HAP-1 (cell line): ENCODE results near the gene PSEN1.

ENCODE experiments used
- DNase-seq, 2 experiments: peaks; one replicate each; pipeline ENCODE4 v3.0.0-alpha.2; 2016 to 2020; ENCODE audit warnings: low spot score in 2 of 2
- H3K27me3 ChIP-seq: fragments of 250-450 bp; sonication (Bioruptor Pico); 2 replicates; pipeline ENCODE4 v1.5.1; 2020; ENCODE audit warnings: low read depth, mild to moderate bottlenecking, moderate library complexity
- H3K36me3 ChIP-seq: fragments of 250-450 bp; sonication (Bioruptor Pico); replicated peaks from 2 replicates; pipeline ENCODE4 v1.5.1; 2020; ENCODE audit warnings: mild to moderate bottlenecking
- H3K4me1 ChIP-seq: fragments of 250-450 bp; sonication (Bioruptor Pico); 2 replicates; pipeline ENCODE4 v1.5.1; 2020; ENCODE audit warnings: mild to moderate bottlenecking
- H3K4me3 ChIP-seq: fragments of 250-450 bp; sonication (Bioruptor Pico); 2 replicates; pipeline ENCODE4 v1.5.1; 2020; ENCODE audit warnings: mild to moderate bottlenecking, moderate library complexity
- H3K9me3 ChIP-seq: fragments of 250-450 bp; sonication (Bioruptor Pico); 2 replicates; pipeline ENCODE4 v1.5.1; 2020; ENCODE audit warnings: mild to moderate bottlenecking, moderate library complexity
- in situ Hi-C: fragments of 300-500 bp; cut with MboI; formaldehyde crosslinking; loops from 3 replicates; pipeline ENCODE4 v1.14.3; 2020; ENCODE audit warnings: low sequenced_read_pairs, inconsistent platforms, mixed read lengths

PSEN1 gene

DNA sequence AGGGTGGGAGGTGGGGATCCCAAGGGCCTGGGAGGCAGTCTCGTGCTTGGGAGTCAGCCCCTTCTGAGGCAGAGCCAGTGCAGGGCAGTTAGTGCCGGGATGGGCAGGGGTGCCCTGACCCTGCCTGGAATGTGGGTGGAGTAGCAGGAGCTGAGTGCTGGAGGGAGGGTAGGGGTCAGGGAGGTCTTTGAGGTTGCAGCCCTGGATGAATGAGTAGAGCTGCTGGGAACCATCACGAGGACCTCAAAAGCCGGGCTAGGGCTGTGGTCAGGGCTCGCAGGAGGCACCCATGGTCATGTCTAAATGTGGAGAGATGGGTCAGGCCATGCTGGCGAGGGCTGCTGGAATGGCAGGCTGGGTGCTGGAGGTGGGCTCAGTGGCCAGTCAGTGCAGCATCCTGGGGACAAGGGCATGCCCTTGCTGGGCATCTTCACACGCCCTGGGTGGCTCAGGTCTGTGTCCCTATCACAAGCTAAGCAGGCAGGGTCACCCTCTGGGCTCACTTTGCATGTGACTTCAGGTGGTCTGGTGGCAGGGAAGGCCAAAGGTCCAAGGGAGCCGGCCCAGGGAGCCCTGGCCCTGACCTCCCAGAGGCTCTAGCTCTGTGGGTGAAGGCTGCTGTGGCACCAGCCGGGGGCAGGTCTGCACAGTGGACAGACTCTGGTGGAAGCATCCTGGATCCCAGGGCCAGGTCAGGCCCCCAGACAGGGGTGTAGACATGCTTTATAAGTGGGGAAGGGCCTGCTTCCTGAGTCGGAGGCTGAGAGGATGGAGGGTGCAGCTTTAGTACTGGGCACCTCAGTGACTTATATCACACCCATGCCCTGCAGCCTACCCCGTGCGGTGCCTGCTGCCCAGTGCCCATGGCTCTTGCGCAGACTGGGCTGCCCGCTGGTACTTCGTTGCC, 125.5 kb downstream of the PSEN1 start:
- in situ Hi-C loops = no loop called here
- DNase-seq = no peak
- H3K4me3 ChIP-seq = no peak overlapping the region
- H3K36me3 ChIP-seq = peaks cover 6% of the 10 kb centered on the region
- H3K4me1 ChIP-seq = no peaks in the 10 kb centered on the region
- no peaks in the 10 kb centered on the region for H3K9me3 ChIP-seq
- H3K27me3 ChIP-seq = no peaks in the 10 kb centered on the region

DNA sequence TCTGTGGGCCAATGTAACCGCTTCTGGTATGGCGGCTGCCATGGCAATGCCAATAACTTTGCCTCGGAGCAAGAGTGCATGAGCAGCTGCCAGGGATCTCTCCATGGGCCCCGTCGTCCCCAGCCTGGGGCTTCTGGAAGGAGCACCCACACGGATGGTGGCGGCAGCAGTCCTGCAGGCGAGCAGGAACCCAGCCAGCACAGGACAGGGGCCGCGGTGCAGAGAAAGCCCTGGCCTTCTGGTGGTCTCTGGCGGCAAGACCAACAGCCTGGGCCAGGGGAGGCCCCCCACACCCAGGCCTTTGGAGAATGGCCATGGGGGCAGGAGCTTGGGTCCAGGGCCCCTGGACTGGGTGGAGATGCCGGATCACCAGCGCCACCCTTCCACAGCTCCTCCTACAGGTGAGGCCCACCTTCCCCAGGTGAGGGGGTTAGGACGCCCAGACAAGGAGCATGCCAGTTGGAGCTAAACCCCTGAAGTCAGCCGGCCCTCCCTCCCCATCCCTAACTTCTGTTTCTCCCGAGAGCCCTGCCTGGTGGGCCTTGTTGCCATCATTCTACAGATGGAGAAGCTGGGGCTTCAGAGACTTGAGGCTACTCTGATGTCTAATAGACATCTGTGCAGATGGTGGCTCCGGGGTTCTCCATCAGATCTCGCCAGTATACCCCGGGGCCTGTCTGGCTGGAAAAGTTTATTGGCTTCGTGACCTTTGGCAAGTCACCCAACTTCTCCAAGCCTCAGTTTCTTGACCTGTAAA, 126.3 kb downstream of the PSEN1 start:
- Histone ChIP-seq H3K27me3 (no peaks in the 10 kb centered on the region), H3K36me3 (peaks cover 6% of the 10 kb centered on the region), H3K4me3 (no peak overlapping the region), H3K4me1 (no peaks in the 10 kb centered on the region), H3K9me3 (no peaks in the 10 kb centered on the region)
- no peak for DNase-seq
- in situ Hi-C loops = no loop called here

DNA sequence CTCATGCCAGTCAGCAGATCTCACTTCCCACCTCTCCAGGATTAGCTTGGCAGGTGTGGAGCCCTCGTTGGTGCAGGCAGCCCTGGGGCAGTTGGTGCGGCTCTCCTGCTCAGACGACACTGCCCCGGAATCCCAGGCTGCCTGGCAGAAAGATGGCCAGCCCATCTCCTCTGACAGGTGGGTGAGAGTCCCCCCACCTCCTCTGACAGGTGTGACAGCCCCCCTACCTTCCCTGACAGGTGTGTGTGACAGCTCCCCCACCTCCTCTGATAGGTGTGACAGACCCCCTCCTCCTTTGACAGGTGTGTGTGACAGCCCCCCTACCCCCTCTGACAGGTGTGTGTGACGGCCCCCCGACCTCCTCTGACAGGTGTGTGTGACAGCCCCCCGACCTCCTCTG, 127.3 kb downstream of the PSEN1 start:
- in situ Hi-C loops = no loop called here
- Histone ChIP-seq H3K4me1 (no peaks in the 10 kb centered on the region), H3K4me3 (no peak overlapping the region), H3K27me3 (no peaks in the 10 kb centered on the region), H3K36me3 (peaks cover 13% of the 10 kb centered on the region), H3K9me3 (no peaks in the 10 kb centered on the region)
- no peak for DNase-seq

DNA sequence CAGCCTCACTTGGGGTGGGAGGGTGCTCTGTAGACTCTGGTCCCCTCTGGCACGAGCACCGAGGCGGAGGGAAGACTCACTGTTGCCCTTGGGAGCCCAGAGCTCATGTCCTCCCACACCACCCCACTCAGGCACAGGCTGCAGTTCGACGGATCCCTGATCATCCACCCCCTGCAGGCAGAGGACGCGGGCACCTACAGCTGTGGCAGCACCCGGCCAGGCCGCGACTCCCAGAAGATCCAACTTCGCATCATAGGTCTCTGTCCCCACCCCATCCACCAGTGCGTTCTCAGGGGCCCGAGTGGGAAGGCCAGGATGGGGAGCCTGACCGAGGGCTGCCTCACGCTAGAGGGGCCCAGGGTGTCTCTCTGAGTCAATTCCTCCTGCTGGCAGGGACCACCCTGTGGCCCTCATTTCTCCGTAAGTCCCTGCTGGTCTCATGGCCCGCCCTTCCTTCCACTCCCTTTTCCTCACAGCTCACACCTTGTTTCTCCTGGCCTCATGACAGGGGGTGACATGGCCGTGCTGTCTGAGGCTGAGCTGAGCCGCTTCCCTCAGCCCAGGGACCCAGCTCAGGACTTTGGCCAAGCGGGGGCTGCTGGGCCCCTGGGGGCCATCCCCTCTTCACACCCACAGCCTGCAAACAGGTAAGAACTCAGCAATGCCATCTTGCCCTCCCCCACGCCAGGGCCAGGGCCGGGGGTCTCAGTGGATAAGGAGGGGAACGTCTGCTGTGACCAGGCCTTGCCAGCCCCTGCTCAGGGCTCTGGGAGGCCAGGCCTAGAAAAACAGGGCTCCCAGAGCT, 128.0 kb downstream of the PSEN1 start:
- DNase-seq = no peak
- Histone ChIP-seq H3K27me3 (no peaks in the 10 kb centered on the region), H3K4me3 (no peak overlapping the region), H3K36me3 (peaks cover 16% of the 10 kb centered on the region), H3K4me1 (no peaks in the 10 kb centered on the region), H3K9me3 (no peaks in the 10 kb centered on the region)
- in situ Hi-C loops = no loop called here

DNA sequence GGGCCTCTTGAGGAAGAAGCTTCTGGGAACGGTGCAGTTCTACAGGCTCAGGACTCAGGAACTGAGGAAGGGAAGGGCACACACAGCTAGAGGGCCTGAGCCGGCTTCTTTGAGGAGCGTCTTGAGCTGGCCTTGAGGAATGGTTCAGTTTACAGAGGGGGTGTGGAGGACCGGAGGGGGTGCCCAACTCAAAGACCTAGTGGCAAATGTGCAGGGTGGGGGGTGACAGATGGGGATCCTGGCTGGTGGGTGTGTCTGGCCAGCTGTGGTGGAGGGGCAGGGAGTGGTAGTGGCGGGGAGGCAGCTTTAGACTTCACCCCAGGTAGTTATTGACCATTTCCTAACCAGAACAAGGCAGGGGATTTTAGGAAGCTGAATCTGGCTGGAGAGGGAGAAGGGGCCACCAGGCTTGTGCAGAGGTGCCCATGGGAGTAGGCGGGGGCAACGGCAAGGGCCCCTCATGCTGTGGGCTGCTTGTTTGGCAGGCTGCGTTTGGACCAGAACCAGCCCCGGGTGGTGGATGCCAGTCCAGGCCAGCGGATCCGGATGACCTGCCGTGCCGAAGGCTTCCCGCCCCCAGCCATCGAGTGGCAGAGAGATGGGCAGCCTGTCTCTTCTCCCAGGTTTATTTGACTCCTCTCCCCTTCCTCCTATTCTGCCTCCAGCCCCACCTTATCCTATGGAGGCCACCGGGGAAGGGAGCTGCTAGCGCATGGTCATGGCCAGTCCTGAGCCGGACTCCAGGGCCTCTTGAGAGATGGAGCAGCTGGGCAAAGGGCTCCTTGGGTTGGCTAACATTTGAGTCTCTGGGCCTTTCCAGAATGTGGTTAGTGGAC, 128.8 kb downstream of the PSEN1 start:
- DNase-seq = no peak
- Histone ChIP-seq H3K4me3 (no peak overlapping the region), H3K36me3 (peaks cover 16% of the 10 kb centered on the region), H3K9me3 (no peaks in the 10 kb centered on the region), H3K27me3 (no peaks in the 10 kb centered on the region), H3K4me1 (no peaks in the 10 kb centered on the region)
- in situ Hi-C loops = no loop called here

DNA sequence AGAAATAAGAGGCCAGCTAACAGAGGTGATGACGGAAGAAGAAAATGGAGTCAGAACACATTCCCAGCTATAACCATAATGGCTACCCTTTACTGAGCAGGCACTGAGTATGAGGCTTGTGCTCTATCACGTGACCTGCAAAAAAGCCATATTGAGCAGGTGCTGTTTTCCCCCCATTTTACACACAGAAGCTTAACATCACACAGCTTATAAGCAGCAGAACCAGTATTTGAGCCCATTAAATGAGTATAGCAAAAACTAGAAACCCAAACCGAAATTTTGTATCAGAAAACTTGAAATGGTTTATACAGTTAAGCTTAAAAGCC, 129.4 kb downstream of the PSEN1 start:
- Histone ChIP-seq H3K36me3 (peaks cover 16% of the 10 kb centered on the region), H3K9me3 (no peaks in the 10 kb centered on the region), H3K27me3 (no peaks in the 10 kb centered on the region), H3K4me1 (no peaks in the 10 kb centered on the region), H3K4me3 (no peak overlapping the region)
- DNase-seq = no peak
- in situ Hi-C loops = no loop called here

DNA sequence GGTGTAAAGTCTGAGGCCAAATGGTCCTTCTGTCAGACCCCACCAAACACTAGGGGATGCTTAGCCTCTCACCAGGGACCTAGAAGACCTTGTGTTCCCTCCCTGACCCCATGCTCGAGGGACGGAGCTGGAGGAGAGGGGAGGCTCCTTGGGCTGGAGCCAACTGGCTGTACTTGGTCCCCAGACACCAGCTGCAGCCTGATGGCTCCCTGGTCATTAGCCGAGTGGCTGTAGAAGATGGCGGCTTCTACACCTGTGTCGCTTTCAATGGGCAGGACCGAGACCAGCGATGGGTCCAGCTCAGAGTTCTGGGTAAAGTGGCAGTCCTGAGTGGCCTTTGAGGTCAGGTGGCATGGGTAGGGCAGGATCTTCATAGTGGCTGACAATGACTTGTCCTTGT, 130.0 kb downstream of the PSEN1 start:
- no peaks in the 10 kb centered on the region for H3K27me3 ChIP-seq
- H3K4me3 ChIP-seq = no peak overlapping the region
- no peaks in the 10 kb centered on the region for H3K9me3 ChIP-seq
- H3K4me1 ChIP-seq = no peaks in the 10 kb centered on the region
- H3K36me3 ChIP-seq = peaks cover 16% of the 10 kb centered on the region
- no peak for DNase-seq
- in situ Hi-C loops = no loop called here

DNA sequence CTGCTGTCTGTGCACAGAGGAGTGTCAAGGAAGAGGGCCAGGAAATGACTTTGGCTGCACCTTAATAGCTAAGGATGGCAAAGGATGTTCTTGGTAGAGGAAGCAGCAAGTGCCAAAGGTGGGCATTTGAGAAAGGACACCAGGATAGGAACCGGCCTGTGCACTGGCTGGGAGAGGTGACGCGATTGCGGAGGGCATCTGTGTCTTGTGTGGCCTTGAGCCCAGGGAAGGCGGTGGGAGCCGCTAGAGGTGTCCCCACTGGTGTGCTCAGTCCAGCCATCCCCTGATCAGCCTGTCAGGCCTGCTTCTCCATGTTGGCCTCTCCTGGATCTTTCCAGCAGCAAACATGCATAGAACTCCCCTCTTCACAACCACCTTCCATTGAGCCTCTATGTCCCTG, 131.2 kb downstream of the PSEN1 start:
- DNase-seq = no peak
- in situ Hi-C loops = no loop called here
- Histone ChIP-seq H3K4me1 (no peaks in the 10 kb centered on the region), H3K9me3 (no peaks in the 10 kb centered on the region), H3K27me3 (no peaks in the 10 kb centered on the region), H3K36me3 (peaks cover 23% of the 10 kb centered on the region), H3K4me3 (no peak overlapping the region)

DNA sequence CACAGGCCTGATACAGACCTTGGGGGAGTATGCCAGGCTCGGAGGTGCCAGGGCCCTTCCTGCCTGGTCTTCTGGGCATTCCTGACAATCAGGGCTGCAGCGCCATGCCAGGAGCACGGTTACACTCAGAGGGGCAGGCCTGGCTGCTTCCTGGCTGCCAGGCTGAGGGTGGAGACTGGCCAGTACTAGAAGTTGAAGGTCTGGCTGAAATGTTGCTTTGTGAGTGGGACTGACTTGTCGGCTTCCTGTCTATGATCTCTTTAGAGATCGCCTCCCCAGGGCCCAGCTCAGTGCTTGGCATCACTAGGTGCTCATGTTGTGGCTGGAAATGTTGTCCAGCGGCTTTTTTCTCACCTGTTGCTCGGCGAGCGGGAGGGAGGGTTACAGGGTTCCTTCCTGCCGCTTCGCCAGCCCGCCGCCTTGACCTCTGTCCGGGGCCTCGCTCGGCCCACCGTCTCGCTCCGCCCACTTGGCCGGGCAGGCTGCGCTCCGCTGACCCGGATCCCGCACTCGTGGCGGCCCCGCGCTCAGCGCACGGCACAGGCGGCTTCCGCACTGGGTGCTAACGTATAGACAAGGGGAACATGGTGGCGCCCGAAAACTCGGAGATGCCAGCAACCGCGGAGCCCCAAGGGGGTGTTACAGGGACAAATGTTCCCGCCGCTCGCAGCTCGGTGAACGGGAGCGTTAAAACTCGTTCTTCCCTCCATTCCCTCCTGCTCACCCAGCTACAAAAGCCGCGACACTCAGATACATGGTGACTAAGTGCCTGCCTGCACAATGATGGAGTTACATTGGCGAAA, 133.6 kb downstream of the PSEN1 start:
- H3K4me3 ChIP-seq = no peak overlapping the region
- in situ Hi-C loops = no loop called here
- H3K4me1 ChIP-seq = no peaks in the 10 kb centered on the region
- H3K9me3 ChIP-seq = no peaks in the 10 kb centered on the region
- no peaks in the 10 kb centered on the region for H3K27me3 ChIP-seq
- peaks cover 30% of the 10 kb centered on the region for H3K36me3 ChIP-seq
- DNase-seq = no peak

DNA sequence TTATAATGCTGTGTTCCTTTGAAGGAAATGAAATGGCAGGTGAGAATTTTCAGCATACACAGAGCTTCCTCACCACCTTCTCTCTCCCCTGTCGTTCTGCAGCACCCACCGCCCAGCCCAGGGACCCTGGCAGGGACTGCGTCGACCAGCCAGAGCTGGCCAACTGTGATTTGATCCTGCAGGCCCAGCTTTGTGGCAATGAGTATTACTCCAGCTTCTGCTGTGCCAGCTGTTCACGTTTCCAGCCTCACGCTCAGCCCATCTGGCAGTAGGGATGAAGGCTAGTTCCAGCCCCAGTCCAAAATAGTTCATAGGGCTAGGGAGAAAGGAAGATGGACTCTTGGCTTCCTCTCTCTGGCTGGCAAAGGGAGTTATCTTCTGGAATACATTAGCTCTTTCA, 136.1 kb downstream of the PSEN1 start:
- Histone ChIP-seq H3K27me3 (no peaks in the 10 kb centered on the region), H3K9me3 (no peaks in the 10 kb centered on the region), H3K36me3 (peaks cover 42% of the 10 kb centered on the region), H3K4me1 (no peaks in the 10 kb centered on the region), H3K4me3 (no peak overlapping the region)
- no peak for DNase-seq
- in situ Hi-C loops = no loop called here
